CD4-positive, alpha-beta memory T cell (primary cell): ENCODE results near the gene EEFSEC. TPM values are rescaled to one million over a fixed set of nuclear protein-coding genes. Genes with fewer than 3 reads are reported as not detected.

Source experiments
- CTCF ChIA-PET: fragments of 350-600 bp; sonication (Branson Sonifier 250); formaldehyde crosslinking; loops from one replicate; lab custom pipeline; 2021; ENCODE audit warnings: inconsistent platforms; ENCODE audit not compliant: partially characterized antibody; lab: Charles Lee
- POLR2A ChIA-PET: fragments of 350-600 bp; sonication (Branson Sonifier 250); formaldehyde crosslinking; loops from one replicate; lab custom pipeline; 2021; ENCODE audit not compliant: partially characterized antibody; lab: Charles Lee
- DNase-seq, 5 donors: peaks; one replicate each; pipeline versions ENCODE4 v3.0.0 to v3.0.0-alpha.2; 2020 to 2022; ENCODE audit warnings: mixed read lengths in 1 of 5
- H3K27ac ChIP-seq: one replicate; pipeline ENCODE4 v1.7.0; 2013; ENCODE audit warnings: low read depth, low read length
- H3K27me3 ChIP-seq: 2 replicates; pipeline ENCODE4 v1.7.0; 2013; ENCODE audit warnings: mild to moderate bottlenecking, low read length, moderate library complexity; ENCODE audit not compliant: insufficient read depth
- H3K36me3 ChIP-seq: 2 replicates; pipeline ENCODE4 v1.7.0; 2013; ENCODE audit warnings: mild to moderate bottlenecking, low read length, moderate library complexity; ENCODE audit not compliant: insufficient read depth
- H3K4me1 ChIP-seq: 2 replicates; pipeline ENCODE4 v1.7.0; 2013; ENCODE audit warnings: mild to moderate bottlenecking, low read length, moderate library complexity; ENCODE audit not compliant: insufficient read depth
- H3K4me3 ChIP-seq, 2 donors: one replicate each; pipeline ENCODE4 v1.7.0; 2013; ENCODE audit warnings: low read length in 2 of 2, mild to moderate bottlenecking in 1 of 2
- H3K9me3 ChIP-seq, 2 donors: one replicate each; pipeline ENCODE4 v1.7.0; 2013; ENCODE audit warnings: low read length in 2 of 2, control low read depth in 1 of 2; ENCODE audit not compliant: control insufficient read depth in 1 of 2
- H3K27ac Mint-ChIP-seq, 7 donors: one replicate each; pipeline ENCODE4 v1.8.0; 2020 to 2021; ENCODE audit warnings: mixed read lengths in 7 of 7, mild to moderate bottlenecking in 6 of 7, inconsistent platforms in 3 of 7, moderate library complexity in 3 of 7
- H3K27me3 Mint-ChIP-seq, 2 donors: one replicate each; pipeline ENCODE4 v1.8.0; 2020 to 2021; ENCODE audit warnings: mixed read lengths in 2 of 2
- H3K36me3 Mint-ChIP-seq, 2 donors: one replicate each; pipeline ENCODE4 v1.8.0; 2020 to 2021; ENCODE audit warnings: mixed read lengths in 2 of 2, inconsistent platforms in 1 of 2, mild to moderate bottlenecking in 1 of 2
- H3K4me1 Mint-ChIP-seq, 4 donors: one replicate each; pipeline ENCODE4 v1.8.0; 2020 to 2021; ENCODE audit warnings: mixed read lengths in 4 of 4, mild to moderate bottlenecking in 1 of 4
- H3K4me3 Mint-ChIP-seq, 8 donors: one replicate each; pipeline ENCODE4 v1.8.0; 2020 to 2021; ENCODE audit warnings: mixed read lengths in 8 of 8, mild to moderate bottlenecking in 7 of 8, moderate library complexity in 6 of 8, inconsistent platforms in 3 of 8
- H3K9me3 Mint-ChIP-seq, 8 donors: one replicate each; pipeline ENCODE4 v1.8.0; 2020 to 2021; ENCODE audit warnings: mixed read lengths in 8 of 8, mild to moderate bottlenecking in 5 of 8, inconsistent platforms in 3 of 8, moderate library complexity in 1 of 8
- intact Hi-C: fragments of 100-400 bp; cut with micrococcal nuclease; formaldehyde crosslinking; loops from one replicate; pipeline ENCODE4 v1.15.1; 2023
- polyA plus RNA-seq, 2 donors: library from polyadenylated mRNA; unstranded; fragments of 300-500 nt; fragmentation: Illumina TruSeq; gene quantifications; one replicate each; pipeline ENCODE4 v1.2.3, GENCODE V29; 2021
- total RNA-seq, 2 experiments: library from RNA; stranded (reverse); gene quantifications; one replicate each; pipeline ENCODE4 v1.2.3, GENCODE V29; 2021

EEFSEC gene
- total and polyA plus RNA-seq, 4 experiments from 2014 or later, result 14.0 to 24.9 (median 17.1) TPM

DNA sequence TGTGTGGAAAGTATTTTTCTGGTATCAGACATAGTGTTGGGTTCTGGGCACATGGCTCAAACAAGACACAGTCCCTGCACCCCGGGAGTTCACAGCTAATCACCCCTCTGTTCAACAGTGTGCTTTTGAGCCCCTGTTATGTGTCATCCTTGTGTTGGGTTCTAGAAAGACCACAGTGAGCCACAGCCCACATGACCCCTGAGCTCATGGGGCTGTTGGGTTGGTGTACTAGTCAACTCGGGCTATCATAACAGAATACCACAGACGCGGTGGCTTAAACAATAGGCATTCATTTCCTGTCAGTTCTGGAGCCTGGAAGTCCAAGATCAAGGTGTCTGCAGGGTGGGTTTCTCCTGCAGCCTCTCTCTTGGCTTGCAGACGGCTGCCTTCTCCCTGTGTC is 213.4 kb downstream of the EEFSEC start:
- Histone ChIP-seq H3K4me1 (no peaks in the 10 kb centered on the region), H3K27me3 (no peaks in the 10 kb centered on the region), H3K4me3 (no peak overlapping the region), H3K9me3 (no peaks in the 10 kb centered on the region), H3K36me3 (peaks cover 5% of the 10 kb centered on the region), H3K27ac (no peak overlapping the region)
- Mint-ChIP-seq H3K27ac (peak overlapping the region in 3 of 7 donors; percentile 10 to 89 (median 83)), H3K36me3 (peaks cover 16 to 17% of the 10 kb centered on the region in 2 donors), H3K27me3 (no peaks in the 10 kb centered on the region), H3K4me3 (no peak overlapping the region), H3K4me1 (peaks cover 0 to 9% (median under 1%) of the 10 kb centered on the region in 4 donors), H3K9me3 (no peaks in the 10 kb centered on the region)
- ChIA-PET POLR2A (no interaction called here), CTCF (no interaction called here)
- intact Hi-C loops, result no loop called here
- no peak for DNase-seq

GRCh38 chr3:128367221-128367620 is 213.9 kb downstream of the EEFSEC start:
- DNase-seq, result no peak
- Mint-ChIP-seq H3K4me3 (no peak overlapping the region), H3K27me3 (no peaks in the 10 kb centered on the region), H3K36me3 (peaks cover 14 to 17% of the 10 kb centered on the region in 2 donors), H3K27ac (no peak overlapping the region), H3K4me1 (peaks cover 0 to 9% (median under 1%) of the 10 kb centered on the region in 4 donors), H3K9me3 (no peaks in the 10 kb centered on the region)
- CTCF ChIA-PET, result no interaction called here
- no peaks in the 10 kb centered on the region for H3K9me3 ChIP-seq
- intact Hi-C loops, result no loop called here
- H3K36me3 ChIP-seq, result no peaks in the 10 kb centered on the region
- POLR2A ChIA-PET, result no interaction called here
- no peaks in the 10 kb centered on the region for H3K4me1 ChIP-seq
- H3K4me3 ChIP-seq, result no peak overlapping the region
- H3K27me3 ChIP-seq, result no peaks in the 10 kb centered on the region
- no peak overlapping the region for H3K27ac ChIP-seq

DNA sequence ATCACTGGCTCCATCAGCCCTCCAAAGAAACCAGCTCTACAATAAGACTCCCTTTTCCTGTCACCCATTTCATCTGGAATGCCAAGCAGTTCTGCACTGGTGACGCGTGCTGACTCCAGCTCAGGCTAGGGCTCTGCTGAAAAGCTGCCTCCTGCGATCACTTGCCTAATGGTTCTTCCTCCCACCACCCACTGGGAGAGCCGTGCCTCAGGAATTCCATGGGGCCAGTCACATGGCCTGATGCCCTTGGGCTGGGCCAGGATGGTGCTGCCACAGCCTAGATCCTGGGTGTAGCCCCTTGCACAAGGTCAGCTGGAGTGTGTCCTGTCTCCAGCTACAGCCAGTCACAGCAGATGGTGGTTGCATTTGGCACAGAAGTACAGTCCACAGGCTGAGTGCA is 214.5 kb downstream of the EEFSEC start:
- H3K4me1 ChIP-seq, result no peaks in the 10 kb centered on the region
- intact Hi-C loops, result no loop called here
- Mint-ChIP-seq H3K36me3 (peaks cover 15 to 21% of the 10 kb centered on the region in 2 donors), H3K27ac (peak overlapping the region in 1 of 7 donors; percentile 23), H3K4me3 (no peak overlapping the region), H3K9me3 (no peaks in the 10 kb centered on the region), H3K4me1 (peaks cover 0 to 9% (median under 1%) of the 10 kb centered on the region in 4 donors), H3K27me3 (no peaks in the 10 kb centered on the region)
- ChIA-PET CTCF (no interaction called here), POLR2A (no interaction called here)
- H3K27ac ChIP-seq, result no peak overlapping the region
- H3K36me3 ChIP-seq, result no peaks in the 10 kb centered on the region
- no peaks in the 10 kb centered on the region for H3K9me3 ChIP-seq
- H3K4me3 ChIP-seq, result no peak overlapping the region
- no peaks in the 10 kb centered on the region for H3K27me3 ChIP-seq
- no peak for DNase-seq

DNA sequence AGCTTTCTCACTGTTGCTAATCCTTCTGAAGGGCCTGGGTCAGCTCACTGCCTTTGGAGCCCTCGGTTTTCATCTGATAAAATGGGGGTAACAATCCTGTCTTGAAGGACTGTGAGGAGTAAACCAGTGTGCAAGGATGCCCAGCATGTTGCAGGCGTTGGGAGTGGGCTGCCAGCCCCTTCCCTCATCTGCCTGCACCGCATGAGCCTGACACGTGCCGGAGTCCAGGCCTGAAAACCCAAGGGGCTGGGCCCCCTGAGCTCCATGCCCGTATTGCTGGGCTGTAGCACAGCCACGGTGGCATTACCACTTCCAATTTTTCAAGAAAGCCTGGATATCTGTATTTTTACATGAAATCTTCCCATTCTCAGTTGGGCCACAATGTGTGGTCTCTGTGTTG is 215.3 kb downstream of the EEFSEC start:
- H3K27me3 ChIP-seq, result no peaks in the 10 kb centered on the region
- no peaks in the 10 kb centered on the region for H3K4me1 ChIP-seq
- no peaks in the 10 kb centered on the region for H3K27me3 Mint-ChIP-seq
- no peak overlapping the region for H3K27ac Mint-ChIP-seq
- DNase-seq, result no peak
- no peak overlapping the region for H3K4me3 ChIP-seq
- no peaks in the 10 kb centered on the region for H3K9me3 Mint-ChIP-seq
- H3K4me3 Mint-ChIP-seq, result no peak overlapping the region
- peaks cover 0 to 9% (median 3%) of the 10 kb centered on the region in 4 donors for H3K4me1 Mint-ChIP-seq
- peaks cover 18 to 23% of the 10 kb centered on the region in 2 donors for H3K36me3 Mint-ChIP-seq
- no peak overlapping the region for H3K27ac ChIP-seq
- H3K36me3 ChIP-seq, result no peaks in the 10 kb centered on the region
- no peaks in the 10 kb centered on the region for H3K9me3 ChIP-seq
- ChIA-PET POLR2A (no interaction called here), CTCF (interaction anchor here (0.7 to 1.4 kb wide), 2 partner anchors 13 to 143 kb away, joined by 3 read pairs; no protein-coding TSS in a partner anchor)
- intact Hi-C loops, result no loop called here

- ChIA-PET CTCF (interaction anchor here (1.4 kb wide), 1 partner anchor 143 kb away, joined by 3 read pairs; no protein-coding TSS in a partner anchor), POLR2A (no interaction called here)
- no peak overlapping the region for H3K27ac Mint-ChIP-seq
Observed at GRCh38 chr3:128369121-128369703, 215.9 kb downstream of the EEFSEC start.

DNA sequence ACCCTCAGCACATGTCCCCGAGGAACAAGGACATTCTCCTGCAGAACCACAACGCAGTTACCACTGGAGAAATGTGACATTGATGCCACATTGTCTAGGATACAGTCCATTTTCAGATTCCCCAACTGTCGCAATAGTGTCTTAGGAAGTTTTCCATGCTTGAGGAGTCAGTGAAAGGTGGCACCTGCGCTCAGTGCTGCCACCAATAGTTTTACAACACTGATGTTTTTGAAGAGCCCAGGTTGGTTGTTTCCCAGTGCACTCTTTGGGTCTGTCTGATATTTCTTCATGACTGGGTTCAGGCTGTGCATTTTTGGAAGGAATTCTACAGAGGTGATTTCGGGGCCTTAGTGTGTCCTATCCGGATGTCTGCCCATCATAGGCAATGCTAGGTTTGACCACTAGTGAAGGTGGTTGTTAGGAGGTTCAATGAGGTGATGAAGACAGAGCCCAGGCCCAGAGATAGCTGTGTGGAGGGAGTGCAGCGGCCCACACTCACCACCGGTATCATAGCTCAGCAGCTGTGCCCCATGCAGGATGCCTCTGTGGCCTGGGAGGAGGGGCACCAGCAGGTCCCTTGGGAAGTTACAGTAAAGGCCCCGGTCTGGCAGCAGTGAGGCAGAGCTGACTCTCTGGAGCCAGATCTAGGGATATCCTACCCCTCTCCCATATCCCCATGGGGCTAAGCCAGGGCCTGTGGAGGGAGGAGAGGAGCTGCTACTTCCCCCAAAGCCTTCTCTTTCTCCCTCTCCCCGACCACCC is 216.8 kb downstream of the EEFSEC start:
- no peaks in the 10 kb centered on the region for H3K9me3 Mint-ChIP-seq
- Histone ChIP-seq H3K4me3 (no peak overlapping the region), H3K27me3 (no peaks in the 10 kb centered on the region), H3K4me1 (no peaks in the 10 kb centered on the region), H3K36me3 (no peaks in the 10 kb centered on the region), H3K9me3 (no peaks in the 10 kb centered on the region), H3K27ac (no peak overlapping the region)
- H3K4me3 Mint-ChIP-seq, result no peak overlapping the region
- H3K27ac Mint-ChIP-seq, result no peak overlapping the region
- H3K4me1 Mint-ChIP-seq, result peaks cover 0 to 9% (median 3%) of the 10 kb centered on the region in 4 donors
- intact Hi-C loops, result no loop called here
- H3K36me3 Mint-ChIP-seq, result peaks cover 15 to 21% of the 10 kb centered on the region in 2 donors
- CTCF ChIA-PET, result no interaction called here
- DNase-seq, result no peak
- POLR2A ChIA-PET, result no interaction called here
- no peaks in the 10 kb centered on the region for H3K27me3 Mint-ChIP-seq

More at GRCh38 chr3:128369121-128369703, 215.9 kb downstream of the EEFSEC start:
- H3K27me3 Mint-ChIP-seq, result no peaks in the 10 kb centered on the region
- H3K36me3 ChIP-seq, result no peaks in the 10 kb centered on the region
- DNase-seq, result no peak
- no peak overlapping the region for H3K27ac ChIP-seq
- H3K4me3 Mint-ChIP-seq, result no peak overlapping the region
- H3K4me3 ChIP-seq, result no peak overlapping the region
- no peaks in the 10 kb centered on the region for H3K4me1 ChIP-seq
- intact Hi-C loops, result no loop called here
- peaks cover 16 to 21% of the 10 kb centered on the region in 2 donors for H3K36me3 Mint-ChIP-seq
- no peaks in the 10 kb centered on the region for H3K27me3 ChIP-seq
- no peaks in the 10 kb centered on the region for H3K9me3 Mint-ChIP-seq
- peaks cover 0 to 9% (median 3%) of the 10 kb centered on the region in 4 donors for H3K4me1 Mint-ChIP-seq
- H3K9me3 ChIP-seq, result no peaks in the 10 kb centered on the region

GRCh38 chr3:128372281-128372680 is 219.0 kb downstream of the EEFSEC start:
- ChIA-PET POLR2A (no interaction called here), CTCF (no interaction called here)
- Histone ChIP-seq H3K27me3 (no peaks in the 10 kb centered on the region), H3K36me3 (no peaks in the 10 kb centered on the region), H3K27ac (no peak overlapping the region), H3K9me3 (no peaks in the 10 kb centered on the region), H3K4me1 (no peaks in the 10 kb centered on the region), H3K4me3 (no peak overlapping the region)
- intact Hi-C loops, result no loop called here
- no peaks in the 10 kb centered on the region for H3K9me3 Mint-ChIP-seq
- H3K4me1 Mint-ChIP-seq, result peaks cover 0 to 3% (median 2%) of the 10 kb centered on the region in 4 donors
- peaks cover 15 to 25% of the 10 kb centered on the region in 2 donors for H3K36me3 Mint-ChIP-seq
- no peak for DNase-seq
- H3K4me3 Mint-ChIP-seq, result no peak overlapping the region
- no peak overlapping the region for H3K27ac Mint-ChIP-seq
- no peaks in the 10 kb centered on the region for H3K27me3 Mint-ChIP-seq
